ENCODE data around the gene EIF5A. TPM values are rescaled to one million over a fixed set of nuclear protein-coding genes. Genes with fewer than 3 reads are reported as not detected.

Gene EIF5A
- polyA plus RNA-seq, 3 donors: 465 to 511 (median 485) TPM

- Mint-ChIP-seq H3K27me3 (ENCODE audit: low read depth in 3 of 3) (peaks cover 47 to 70% (median 48%) of the 10 kb centered on the region in 3 donors), H3K9me3 (peaks cover 0 to 15% (median 2%) of the 10 kb centered on the region in 7 donors), H3K4me3 (peak within 1 kb of the TSS; percentile 74 to 88), H3K27ac (peak within 1 kb of the TSS in 6 of 7 donors; percentile 28 to 82 (median 54)), H3K4me1 (peaks cover 30% of the 10 kb centered on the region), H3K36me3 (peaks cover 0 to 5% of the 10 kb centered on the region in 2 donors)
- H3K4me1 ChIP-seq (ENCODE audit: control insufficient read depth in 1 of 2, insufficient read depth in 2 of 2, low read length in 2 of 2): peaks cover 27 to 28% of the 10 kb centered on the region in 2 donors
- peak within 1 kb of the TSS in 2 of 3 experiments; percentile 28 to 72 for H3K4me3 ChIP-seq (replicated peaks in 1 of 3; ENCODE audit: low read depth in 2 of 3, low read length in 3 of 3)
- TF ChIP-seq CTCF (IDR thresholded peaks at IDR 0.05): no peak
- no peaks in the 10 kb centered on the region for H4K20me1 ChIP-seq (ENCODE audit: insufficient read depth, low read length)
- peak within 1 kb of the TSS; percentile 78 for H3K4me2 ChIP-seq (replicated peaks; ENCODE audit: extremely low read depth, low read length, poor library complexity, severe bottlenecking)
- under 1% methylated on average over 57 of the region's 71 CpGs for WGBS (ENCODE audit: insufficient coverage)
- DNase-seq: peak; percentile 85 to 90 (median 86)
- H3K27ac ChIP-seq (ENCODE audit: low read depth in 1 of 2, low read length in 2 of 2): no peak within 1 kb of the TSS
- H3K79me2 ChIP-seq (ENCODE audit: insufficient read depth, low read length): no peaks in the 10 kb centered on the region
- H2AFZ ChIP-seq (ENCODE audit: insufficient read depth, low read depth, low read length, poor library complexity, severe bottlenecking): peak within 1 kb of the TSS; percentile 46
- no peaks in the 10 kb centered on the region for H3K9me3 ChIP-seq (replicated peaks in 1 of 2; ENCODE audit: control insufficient read depth in 1 of 2, insufficient read depth in 1 of 2, low read length in 2 of 2)
- intact Hi-C loops (cut with micrococcal nuclease): loop anchor here in 1 of 2 donors (5.0 kb wide), 1 partner anchor 61 kb away; no protein-coding TSS in a partner anchor
- H3K27me3 ChIP-seq (ENCODE audit: control insufficient read depth in 2 of 2, insufficient read depth in 2 of 2, low read length in 2 of 2): peaks cover 13 to 47% of the 10 kb centered on the region in 2 donors
- H3K36me3 ChIP-seq (replicated peaks in 1 of 2; ENCODE audit: control insufficient read depth in 1 of 2, insufficient read depth in 2 of 2, low read length in 2 of 2): no peaks in the 10 kb centered on the region
- H3K9ac ChIP-seq (ENCODE audit: insufficient read depth, low read length, poor library complexity, severe bottlenecking): no peak within 1 kb of the TSS
These were observed 26.1 kb upstream of the EIF5A start, which contains the start of gene SLC2A4 for GRCh38 chr17:7281074-7281952. TSS of gene SLC2A4 (plus strand) at chr17:7281718. CDS start at chr17:7281935, 217 bp downstream.

- H3K4me3 Mint-ChIP-seq: peak overlapping the region; percentile 74 to 88
- peak overlapping the region in 1 of 7 donors; percentile 8 for H3K27ac Mint-ChIP-seq
- H3K4me2 ChIP-seq (replicated peaks; ENCODE audit: extremely low read depth, low read length, poor library complexity, severe bottlenecking): peak overlapping the region; percentile 78
- H3K79me2 ChIP-seq (ENCODE audit: insufficient read depth, low read length): no peaks in the 10 kb centered on the region
- peaks cover 0 to 5% of the 10 kb centered on the region in 2 donors for H3K36me3 Mint-ChIP-seq
- intact Hi-C loops (cut with micrococcal nuclease): loop anchor here in 1 of 2 donors (5.0 kb wide), 1 partner anchor 60 kb away; no protein-coding TSS in a partner anchor
- peaks cover 13 to 47% of the 10 kb centered on the region in 2 donors for H3K27me3 ChIP-seq (ENCODE audit: control insufficient read depth in 2 of 2, insufficient read depth in 2 of 2, low read length in 2 of 2)
- H3K27ac ChIP-seq (ENCODE audit: low read depth in 1 of 2, low read length in 2 of 2): no peak overlapping the region
- no peaks in the 10 kb centered on the region for H3K9me3 ChIP-seq (replicated peaks in 1 of 2; ENCODE audit: control insufficient read depth in 1 of 2, insufficient read depth in 1 of 2, low read length in 2 of 2)
- peaks cover 27 to 28% of the 10 kb centered on the region in 2 donors for H3K4me1 ChIP-seq (ENCODE audit: control insufficient read depth in 1 of 2, insufficient read depth in 2 of 2, low read length in 2 of 2)
- peaks cover 0 to 15% (median 2%) of the 10 kb centered on the region in 7 donors for H3K9me3 Mint-ChIP-seq
- H3K36me3 ChIP-seq (replicated peaks in 1 of 2; ENCODE audit: control insufficient read depth in 1 of 2, insufficient read depth in 2 of 2, low read length in 2 of 2): no peaks in the 10 kb centered on the region
- H3K4me1 Mint-ChIP-seq: peaks cover 30% of the 10 kb centered on the region
- TF ChIP-seq CTCF (IDR thresholded peaks at IDR 0.05): no peak
- under 1% methylated on average over 32 of the region's 43 CpGs for WGBS (ENCODE audit: insufficient coverage)
- peak overlapping the region; percentile 46 for H2AFZ ChIP-seq (ENCODE audit: insufficient read depth, low read depth, low read length, poor library complexity, severe bottlenecking)
- DNase-seq: no peak
- peak overlapping the region in 2 of 3 experiments; percentile 28 to 72 for H3K4me3 ChIP-seq (replicated peaks in 1 of 3; ENCODE audit: low read depth in 2 of 3, low read length in 3 of 3)
- peaks cover 51 to 79% (median 55%) of the 10 kb centered on the region in 3 donors for H3K27me3 Mint-ChIP-seq (ENCODE audit: low read depth in 3 of 3)
- no peaks in the 10 kb centered on the region for H4K20me1 ChIP-seq (ENCODE audit: insufficient read depth, low read length)
- H3K9ac ChIP-seq (ENCODE audit: insufficient read depth, low read length, poor library complexity, severe bottlenecking): no peak overlapping the region
These were observed 25.3 kb upstream of the EIF5A start for GRCh38 chr17:7281953-7282751.

All from CD14-positive monocyte (primary cell).